GM23338 (cell line): ENCODE data around the gene BTBD9. TPM values are rescaled to one million over a fixed set of nuclear protein-coding genes. Genes with fewer than 3 reads are reported as not detected.

Source experiments
- ATAC-seq: fragments of 200-7000 bp; cut with Tn5 transposase; 3 replicates; pipeline ENCODE4 v1.9.1; 2020
- DNase-seq: peaks from one replicate; pipeline ENCODE4 v3.0.0-alpha.2; 2015; ENCODE audit warnings: low spot score
- H2AFZ ChIP-seq: fragments of 200-600 bp; sonication (generic); 2 replicates; pipeline ENCODE4 v1.8.0; 2016; ENCODE audit warnings: antibody characterized with exemption, mild to moderate bottlenecking, moderate library complexity
- H3F3A ChIP-seq: fragments of 200-600 bp; sonication (generic); replicated peaks from 2 replicates; pipeline ENCODE4 v1.8.0; 2017; ENCODE audit warnings: antibody characterized with exemption, mixed run types, low read depth
- H3K27ac ChIP-seq: fragments of 200-600 bp; sonication (generic); 2 replicates; pipeline ENCODE4 v1.6.1; 2016; ENCODE audit warnings: low read depth
- H3K27me3 ChIP-seq: fragments of 200-600 bp; sonication (generic); 2 replicates; pipeline ENCODE4 v1.8.0; 2016; ENCODE audit warnings: mild to moderate bottlenecking, mixed run types, moderate library complexity; ENCODE audit not compliant: insufficient read depth
- H3K36me3 ChIP-seq: fragments of 200-600 bp; sonication (generic); 2 replicates; pipeline ENCODE4 v1.8.0; 2016; ENCODE audit warnings: mild to moderate bottlenecking; ENCODE audit not compliant: insufficient read depth
- H3K4me1 ChIP-seq: fragments of 200-600 bp; sonication (generic); 2 replicates; pipeline ENCODE4 v1.8.0; 2016; ENCODE audit warnings: mild to moderate bottlenecking, moderate library complexity; ENCODE audit not compliant: insufficient read depth
- H3K4me2 ChIP-seq: fragments of 200-600 bp; sonication (generic); 2 replicates; pipeline ENCODE4 v1.7.1; 2017; ENCODE audit warnings: mixed run types
- H3K4me3 ChIP-seq: fragments of 200-600 bp; sonication (generic); 2 replicates; pipeline ENCODE4 v1.6.1; 2016; ENCODE audit warnings: mixed run types
- H3K79me2 ChIP-seq: fragments of 200-600 bp; sonication (generic); replicated peaks from 2 replicates; pipeline ENCODE4 v1.8.0; 2017; ENCODE audit warnings: mild to moderate bottlenecking; ENCODE audit not compliant: insufficient read depth
- H3K9me2 ChIP-seq: fragments of 200-600 bp; sonication (generic); 2 replicates; pipeline ENCODE4 v1.8.0; 2017; ENCODE audit not compliant: insufficient read depth
- H4K20me1 ChIP-seq: fragments of 200-600 bp; sonication (generic); replicated peaks from 2 replicates; pipeline ENCODE4 v1.8.0; 2017; ENCODE audit warnings: mild to moderate bottlenecking; ENCODE audit not compliant: insufficient read depth
- H3K27ac Mint-ChIP-seq: 2 replicates; pipeline ENCODE4 v1.8.0; 2020; ENCODE audit warnings: inconsistent platforms, mild to moderate bottlenecking, moderate library complexity, mixed read lengths
- H3K27me3 Mint-ChIP-seq: 3 replicates; pipeline ENCODE4 v1.8.0; 2022; ENCODE audit warnings: low read depth, mild to moderate bottlenecking, moderate library complexity, mixed read lengths, inconsistent platforms; ENCODE audit not compliant: insufficient read depth, poor library complexity
- H3K36me3 Mint-ChIP-seq: 3 replicates; pipeline ENCODE4 v1.8.0; 2021; ENCODE audit warnings: low read depth, mild to moderate bottlenecking, inconsistent platforms, moderate library complexity, mixed read lengths
- H3K4me1 Mint-ChIP-seq: 3 replicates; pipeline ENCODE4 v1.8.0; 2020; ENCODE audit warnings: mild to moderate bottlenecking, inconsistent platforms, mixed read lengths
- H3K4me3 Mint-ChIP-seq: 3 replicates; pipeline ENCODE4 v1.8.0; 2021; ENCODE audit warnings: moderate library complexity, mild to moderate bottlenecking, inconsistent platforms, mixed read lengths
- H3K9me3 Mint-ChIP-seq: 3 replicates; pipeline ENCODE4 v1.8.0; 2020; ENCODE audit warnings: moderate library complexity, mild to moderate bottlenecking, inconsistent platforms, mixed read lengths
- CREB1 ChIP-seq: fragments of 250-450 bp; sonication (Bioruptor Pico); IDR thresholded peaks from 2 replicates; pipeline ENCODE4 v1.5.0; 2020; ENCODE audit warnings: low read depth, mild to moderate bottlenecking, moderate library complexity
- EZH2 ChIP-seq: fragments of 200-600 bp; sonication (generic); IDR thresholded peaks from one replicate; pipeline ENCODE4 v1.8.0; 2017; ENCODE audit warnings: antibody characterized with exemption, mild to moderate bottlenecking, low read depth; ENCODE audit not compliant: unreplicated experiment
- EZH2phosphoT487 ChIP-seq: fragments of 200-600 bp; sonication (generic); IDR thresholded peaks from one replicate; pipeline ENCODE4 v1.8.1; 2018; ENCODE audit warnings: antibody characterized with exemption; ENCODE audit not compliant: unreplicated experiment
- JUNB ChIP-seq: IDR thresholded peaks from one replicate; pipeline ENCODE4 v1.6.1; 2016; ENCODE audit warnings: antibody characterized with exemption; ENCODE audit not compliant: unreplicated experiment
- NANOG ChIP-seq: IDR thresholded peaks from 2 replicates; pipeline ENCODE4 v1.6.1; 2016; ENCODE audit warnings: antibody characterized with exemption, borderline replicate concordance
- POLR2AphosphoS5 ChIP-seq: IDR thresholded peaks from 2 replicates; pipeline ENCODE4 v1.6.1; 2016; ENCODE audit warnings: antibody characterized with exemption, low read depth
- STAT1 ChIP-seq: IDR thresholded peaks from one replicate; pipeline ENCODE4 v1.6.1; 2016; ENCODE audit warnings: antibody characterized with exemption; ENCODE audit not compliant: unreplicated experiment
- ZNF114 ChIP-seq: fragments of 250-450 bp; sonication (Bioruptor Pico); IDR thresholded peaks from 2 replicates; pipeline ENCODE4 v1.5.0; 2020; ENCODE audit warnings: mild to moderate bottlenecking, moderate library complexity
- ZNF331 ChIP-seq: fragments of 250-450 bp; sonication (Bioruptor Pico); IDR thresholded peaks from 2 replicates; pipeline ENCODE4 v1.5.0; 2020; ENCODE audit warnings: low read depth, mild to moderate bottlenecking, moderate library complexity
- polyA plus RNA-seq: library from polyadenylated mRNA; unstranded; fragments of >200 nt; fragmentation: Nextera tagmentation; extraction: Ambion mirVana; gene quantifications from 2 replicates; pipeline ENCODE4 v1.2.1, GENCODE V29; 2016
- total RNA-seq: library from RNA; depleted of rRNA; stranded (reverse); fragments of >200 nt; shearing (Covaris generic); gene quantifications from 2 replicates; pipeline ENCODE4 v1.2.3, GENCODE V29; 2014
- TF ChIP-seq, protein P1 (sequence below): IDR thresholded peaks from one replicate; pipeline ENCODE4 v1.6.1; 2018; ENCODE audit warnings: antibody characterized with exemption; ENCODE audit not compliant: unreplicated experiment
- TF ChIP-seq, protein P2 (sequence below), 2 experiments: fragments of 200-600 bp in 1 of 2; sonication (generic) in 1 of 2; conservative IDR thresholded peaks; 2 replicates each; pipeline versions ENCODE4 v1.5.1 to v1.6.1; 2016 to 2017; ENCODE audit warnings: antibody characterized with exemption in 2 of 2, low read depth in 2 of 2, mild to moderate bottlenecking in 2 of 2, moderate library complexity in 1 of 2
- TF ChIP-seq, protein P3 (sequence below): fragments of 250-450 bp; sonication (Bioruptor Pico); IDR thresholded peaks from 2 replicates; pipeline ENCODE4 v1.5.0; 2020; ENCODE audit warnings: mild to moderate bottlenecking, moderate library complexity
- TF ChIP-seq, protein P4 (sequence below): IDR thresholded peaks from 2 replicates; pipeline ENCODE4 v1.6.1; 2016; ENCODE audit warnings: antibody characterized with exemption

The BTBD9 gene
- total and polyA plus RNA-seq, 2 experiments from 2014 or later: 4.2 to 5.3 TPM

DNA sequence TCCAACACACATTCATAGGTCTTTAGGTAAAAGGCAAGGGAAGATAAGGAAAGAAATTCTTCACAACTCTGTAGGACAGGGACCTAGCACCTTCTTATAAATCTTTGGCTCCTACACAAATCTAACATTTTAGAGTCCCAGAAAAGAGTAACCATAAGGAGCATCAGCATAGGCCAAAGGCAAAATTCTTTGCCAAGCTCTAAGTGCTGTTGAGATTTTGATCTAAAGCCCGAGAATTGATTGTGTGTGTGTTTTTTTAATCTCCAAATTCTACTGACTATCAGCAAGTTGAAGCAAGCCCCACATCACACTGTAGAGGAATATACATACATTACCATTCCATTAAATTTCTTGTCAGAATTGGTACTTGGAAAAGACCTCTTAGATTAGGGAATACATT, 233.6 kb downstream of the BTBD9 start:
- DNase-seq (no peak), ATAC-seq (no peak)
- Histone ChIP-seq H3K4me2 (no peak overlapping the region), H3K36me3 (no peaks in the 10 kb centered on the region), H3K27me3 (no peaks in the 10 kb centered on the region), H3F3A (no peaks in the 10 kb centered on the region), H3K4me1 (peaks cover 7% of the 10 kb centered on the region; the same call in 1 of the 2 replicates), H4K20me1 (no peaks in the 10 kb centered on the region), H3K79me2 (no peaks in the 10 kb centered on the region), H3K27ac (no peak overlapping the region), H3K4me3 (no peak overlapping the region), H3K9me2 (no peaks in the 10 kb centered on the region), H2AFZ (no peak overlapping the region)
- TF ChIP-seq JUNB: no peak
- TF ChIP-seq EZH2phosphoT487: no peak
- TF ChIP-seq STAT1: no peak
- no peak for TF ChIP-seq CREB1
- TF ChIP-seq ZNF331 (CRISPR knock-in tag): no peak
- TF ChIP-seq POLR2AphosphoS5: no peak
- TF ChIP-seq, protein P1, sequence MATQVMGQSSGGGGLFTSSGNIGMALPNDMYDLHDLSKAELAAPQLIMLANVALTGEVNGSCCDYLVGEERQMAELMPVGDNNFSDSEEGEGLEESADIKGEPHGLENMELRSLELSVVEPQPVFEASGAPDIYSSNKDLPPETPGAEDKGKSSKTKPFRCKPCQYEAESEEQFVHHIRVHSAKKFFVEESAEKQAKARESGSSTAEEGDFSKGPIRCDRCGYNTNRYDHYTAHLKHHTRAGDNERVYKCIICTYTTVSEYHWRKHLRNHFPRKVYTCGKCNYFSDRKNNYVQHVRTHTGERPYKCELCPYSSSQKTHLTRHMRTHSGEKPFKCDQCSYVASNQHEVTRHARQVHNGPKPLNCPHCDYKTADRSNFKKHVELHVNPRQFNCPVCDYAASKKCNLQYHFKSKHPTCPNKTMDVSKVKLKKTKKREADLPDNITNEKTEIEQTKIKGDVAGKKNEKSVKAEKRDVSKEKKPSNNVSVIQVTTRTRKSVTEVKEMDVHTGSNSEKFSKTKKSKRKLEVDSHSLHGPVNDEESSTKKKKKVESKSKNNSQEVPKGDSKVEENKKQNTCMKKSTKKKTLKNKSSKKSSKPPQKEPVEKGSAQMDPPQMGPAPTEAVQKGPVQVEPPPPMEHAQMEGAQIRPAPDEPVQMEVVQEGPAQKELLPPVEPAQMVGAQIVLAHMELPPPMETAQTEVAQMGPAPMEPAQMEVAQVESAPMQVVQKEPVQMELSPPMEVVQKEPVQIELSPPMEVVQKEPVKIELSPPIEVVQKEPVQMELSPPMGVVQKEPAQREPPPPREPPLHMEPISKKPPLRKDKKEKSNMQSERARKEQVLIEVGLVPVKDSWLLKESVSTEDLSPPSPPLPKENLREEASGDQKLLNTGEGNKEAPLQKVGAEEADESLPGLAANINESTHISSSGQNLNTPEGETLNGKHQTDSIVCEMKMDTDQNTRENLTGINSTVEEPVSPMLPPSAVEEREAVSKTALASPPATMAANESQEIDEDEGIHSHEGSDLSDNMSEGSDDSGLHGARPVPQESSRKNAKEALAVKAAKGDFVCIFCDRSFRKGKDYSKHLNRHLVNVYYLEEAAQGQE: no peak
- no peak for TF ChIP-seq EZH2
- TF ChIP-seq, protein P2, sequence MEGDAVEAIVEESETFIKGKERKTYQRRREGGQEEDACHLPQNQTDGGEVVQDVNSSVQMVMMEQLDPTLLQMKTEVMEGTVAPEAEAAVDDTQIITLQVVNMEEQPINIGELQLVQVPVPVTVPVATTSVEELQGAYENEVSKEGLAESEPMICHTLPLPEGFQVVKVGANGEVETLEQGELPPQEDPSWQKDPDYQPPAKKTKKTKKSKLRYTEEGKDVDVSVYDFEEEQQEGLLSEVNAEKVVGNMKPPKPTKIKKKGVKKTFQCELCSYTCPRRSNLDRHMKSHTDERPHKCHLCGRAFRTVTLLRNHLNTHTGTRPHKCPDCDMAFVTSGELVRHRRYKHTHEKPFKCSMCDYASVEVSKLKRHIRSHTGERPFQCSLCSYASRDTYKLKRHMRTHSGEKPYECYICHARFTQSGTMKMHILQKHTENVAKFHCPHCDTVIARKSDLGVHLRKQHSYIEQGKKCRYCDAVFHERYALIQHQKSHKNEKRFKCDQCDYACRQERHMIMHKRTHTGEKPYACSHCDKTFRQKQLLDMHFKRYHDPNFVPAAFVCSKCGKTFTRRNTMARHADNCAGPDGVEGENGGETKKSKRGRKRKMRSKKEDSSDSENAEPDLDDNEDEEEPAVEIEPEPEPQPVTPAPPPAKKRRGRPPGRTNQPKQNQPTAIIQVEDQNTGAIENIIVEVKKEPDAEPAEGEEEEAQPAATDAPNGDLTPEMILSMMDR (conservative IDR thresholded peaks at IDR 0.05; ENCODE audit: low read depth in 2 of 2): no peak
- TF ChIP-seq, protein P3, sequence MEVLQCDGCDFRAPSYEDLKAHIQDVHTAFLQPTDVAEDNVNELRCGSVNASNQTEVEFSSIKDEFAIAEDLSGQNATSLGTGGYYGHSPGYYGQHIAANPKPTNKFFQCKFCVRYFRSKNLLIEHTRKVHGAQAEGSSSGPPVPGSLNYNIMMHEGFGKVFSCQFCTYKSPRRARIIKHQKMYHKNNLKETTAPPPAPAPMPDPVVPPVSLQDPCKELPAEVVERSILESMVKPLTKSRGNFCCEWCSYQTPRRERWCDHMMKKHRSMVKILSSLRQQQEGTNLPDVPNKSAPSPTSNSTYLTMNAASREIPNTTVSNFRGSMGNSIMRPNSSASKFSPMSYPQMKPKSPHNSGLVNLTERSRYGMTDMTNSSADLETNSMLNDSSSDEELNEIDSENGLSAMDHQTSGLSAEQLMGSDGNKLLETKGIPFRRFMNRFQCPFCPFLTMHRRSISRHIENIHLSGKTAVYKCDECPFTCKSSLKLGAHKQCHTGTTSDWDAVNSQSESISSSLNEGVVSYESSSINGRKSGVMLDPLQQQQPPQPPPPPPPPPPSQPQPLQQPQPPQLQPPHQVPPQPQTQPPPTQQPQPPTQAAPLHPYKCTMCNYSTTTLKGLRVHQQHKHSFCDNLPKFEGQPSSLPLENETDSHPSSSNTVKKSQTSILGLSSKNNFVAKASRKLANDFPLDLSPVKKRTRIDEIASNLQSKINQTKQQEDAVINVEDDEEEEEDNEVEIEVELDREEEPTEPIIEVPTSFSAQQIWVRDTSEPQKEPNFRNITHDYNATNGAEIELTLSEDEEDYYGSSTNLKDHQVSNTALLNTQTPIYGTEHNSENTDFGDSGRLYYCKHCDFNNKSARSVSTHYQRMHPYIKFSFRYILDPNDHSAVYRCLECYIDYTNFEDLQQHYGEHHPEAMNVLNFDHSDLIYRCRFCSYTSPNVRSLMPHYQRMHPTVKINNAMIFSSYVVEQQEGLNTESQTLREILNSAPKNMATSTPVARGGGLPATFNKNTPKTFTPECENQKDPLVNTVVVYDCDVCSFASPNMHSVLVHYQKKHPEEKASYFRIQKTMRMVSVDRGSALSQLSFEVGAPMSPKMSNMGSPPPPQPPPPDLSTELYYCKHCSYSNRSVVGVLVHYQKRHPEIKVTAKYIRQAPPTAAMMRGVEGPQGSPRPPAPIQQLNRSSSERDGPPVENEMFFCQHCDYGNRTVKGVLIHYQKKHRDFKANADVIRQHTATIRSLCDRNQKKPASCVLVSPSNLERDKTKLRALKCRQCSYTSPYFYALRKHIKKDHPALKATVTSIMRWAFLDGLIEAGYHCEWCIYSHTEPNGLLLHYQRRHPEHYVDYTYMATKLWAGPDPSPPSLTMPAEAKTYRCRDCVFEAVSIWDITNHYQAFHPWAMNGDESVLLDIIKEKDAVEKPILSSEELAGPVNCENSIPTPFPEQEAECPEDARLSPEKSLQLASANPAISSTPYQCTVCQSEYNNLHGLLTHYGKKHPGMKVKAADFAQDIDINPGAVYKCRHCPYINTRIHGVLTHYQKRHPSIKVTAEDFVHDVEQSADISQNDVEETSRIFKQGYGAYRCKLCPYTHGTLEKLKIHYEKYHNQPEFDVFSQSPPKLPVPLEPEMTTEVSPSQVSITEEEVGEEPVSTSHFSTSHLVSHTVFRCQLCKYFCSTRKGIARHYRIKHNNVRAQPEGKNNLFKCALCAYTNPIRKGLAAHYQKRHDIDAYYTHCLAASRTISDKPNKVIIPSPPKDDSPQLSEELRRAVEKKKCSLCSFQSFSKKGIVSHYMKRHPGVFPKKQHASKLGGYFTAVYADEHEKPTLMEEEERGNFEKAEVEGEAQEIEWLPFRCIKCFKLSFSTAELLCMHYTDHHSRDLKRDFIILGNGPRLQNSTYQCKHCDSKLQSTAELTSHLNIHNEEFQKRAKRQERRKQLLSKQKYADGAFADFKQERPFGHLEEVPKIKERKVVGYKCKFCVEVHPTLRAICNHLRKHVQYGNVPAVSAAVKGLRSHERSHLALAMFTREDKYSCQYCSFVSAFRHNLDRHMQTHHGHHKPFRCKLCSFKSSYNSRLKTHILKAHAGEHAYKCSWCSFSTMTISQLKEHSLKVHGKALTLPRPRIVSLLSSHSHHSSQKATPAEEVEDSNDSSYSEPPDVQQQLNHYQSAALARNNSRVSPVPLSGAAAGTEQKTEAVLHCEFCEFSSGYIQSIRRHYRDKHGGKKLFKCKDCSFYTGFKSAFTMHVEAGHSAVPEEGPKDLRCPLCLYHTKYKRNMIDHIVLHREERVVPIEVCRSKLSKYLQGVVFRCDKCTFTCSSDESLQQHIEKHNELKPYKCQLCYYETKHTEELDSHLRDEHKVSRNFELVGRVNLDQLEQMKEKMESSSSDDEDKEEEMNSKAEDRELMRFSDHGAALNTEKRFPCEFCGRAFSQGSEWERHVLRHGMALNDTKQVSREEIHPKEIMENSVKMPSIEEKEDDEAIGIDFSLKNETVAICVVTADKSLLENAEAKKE: no peak
- TF ChIP-seq, protein P4, sequence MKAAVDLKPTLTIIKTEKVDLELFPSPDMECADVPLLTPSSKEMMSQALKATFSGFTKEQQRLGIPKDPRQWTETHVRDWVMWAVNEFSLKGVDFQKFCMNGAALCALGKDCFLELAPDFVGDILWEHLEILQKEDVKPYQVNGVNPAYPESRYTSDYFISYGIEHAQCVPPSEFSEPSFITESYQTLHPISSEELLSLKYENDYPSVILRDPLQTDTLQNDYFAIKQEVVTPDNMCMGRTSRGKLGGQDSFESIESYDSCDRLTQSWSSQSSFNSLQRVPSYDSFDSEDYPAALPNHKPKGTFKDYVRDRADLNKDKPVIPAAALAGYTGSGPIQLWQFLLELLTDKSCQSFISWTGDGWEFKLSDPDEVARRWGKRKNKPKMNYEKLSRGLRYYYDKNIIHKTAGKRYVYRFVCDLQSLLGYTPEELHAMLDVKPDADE: no peak
- no peak for TF ChIP-seq NANOG
- TF ChIP-seq ZNF114 (CRISPR knock-in tag): no peak
- peaks cover 19% of the 10 kb centered on the region; the same call in 2 of the 3 replicates for H3K4me1 Mint-ChIP-seq
- H3K4me3 Mint-ChIP-seq: no peak overlapping the region
- H3K36me3 Mint-ChIP-seq: no peaks in the 10 kb centered on the region
- H3K27ac Mint-ChIP-seq: peak overlapping the region; percentile 26; the same call in 1 of the 2 replicates
- H3K9me3 Mint-ChIP-seq: no peaks in the 10 kb centered on the region; the same call in 2 of the 3 replicates
- no peaks in the 10 kb centered on the region for H3K27me3 Mint-ChIP-seq
